ENCODE data around the gene ALX3.

The ALX3 gene

GRCh38 chr1:110070671-110071242 is at the start of gene ALX3:
TSS of gene ALX3 (minus strand) at chr1:110070672. CDS start at chr1:110070612, 60 bp downstream.
- no peak for DNase-seq

- no peak for DNase-seq
Measured at GRCh38 chr1:110119843-110120242, 49.4 kb upstream of the ALX3 start.

GRCh38 chr1:110118636-110119396 is 48.3 kb upstream of the ALX3 start:
- no peak for DNase-seq

- DNase-seq = no peak
Measured at GRCh38 chr1:110114784-110115183, 44.3 kb upstream of the ALX3 start.

- DNase-seq = no peak
Measured at GRCh38 chr1:110114173-110114572, 43.7 kb upstream of the ALX3 start.

GRCh38 chr1:110113551-110113950 is 43.1 kb upstream of the ALX3 start:
- DNase-seq = no peak

GRCh38 chr1:110112656-110113055 is 42.2 kb upstream of the ALX3 start:
- DNase-seq = no peak

GRCh38 chr1:110112143-110112542 is 41.7 kb upstream of the ALX3 start, which contains the start of gene UBL4B:
TSS of gene UBL4B (plus strand) at chr1:110112443. CDS start at chr1:110112535, 92 bp downstream.
- DNase-seq = no peak

- no peak for DNase-seq
Measured at GRCh38 chr1:110111081-110111480, 40.6 kb upstream of the ALX3 start.

GRCh38 chr1:110107867-110108469 is 37.5 kb upstream of the ALX3 start:
- DNase-seq = no peak

GRCh38 chr1:110106013-110106941 is 35.8 kb upstream of the ALX3 start:
- no peak for DNase-seq

GRCh38 chr1:110102081-110102480 is 31.6 kb upstream of the ALX3 start:
- no peak for DNase-seq

GRCh38 chr1:110100335-110100734 is 29.9 kb upstream of the ALX3 start:
- DNase-seq = no peak

GRCh38 chr1:110098222-110099026 is 28.0 kb upstream of the ALX3 start:
- no peak for DNase-seq

GRCh38 chr1:110097507-110098221 is 27.2 kb upstream of the ALX3 start:
- DNase-seq = no peak

- no peak for DNase-seq
Measured at GRCh38 chr1:110094931-110095654, 24.6 kb upstream of the ALX3 start.

GRCh38 chr1:110092991-110093390 is 22.5 kb upstream of the ALX3 start:
- DNase-seq = no peak

- no peak for DNase-seq
Measured at GRCh38 chr1:110091791-110092190, 21.3 kb upstream of the ALX3 start.

- no peak for DNase-seq
Measured at GRCh38 chr1:110091381-110091780, 20.9 kb upstream of the ALX3 start.

- DNase-seq = no peak
Measured at GRCh38 chr1:110089561-110090275, 19.2 kb upstream of the ALX3 start.
